HG02798 (cell line): ENCODE measurements around the gene C17orf58.
A peak's percentile ranks its signal among the peaks of the same experiment; 100 is the strongest.
"Not testable (repeated sequence)": the region's sequence is repeated elsewhere in the genome, so short reads cannot be mapped to it uniquely, and the experiment has no call there.

ENCODE experiments used
- ATAC-seq: cut with Tn5 transposase; IDR thresholded peaks from one replicate; pipeline ENCODE4 v1.9.1; 2021; ENCODE audit warnings: mild to moderate bottlenecking; ENCODE audit not compliant: unreplicated experiment, poor library complexity

The C17orf58 gene

DNA sequence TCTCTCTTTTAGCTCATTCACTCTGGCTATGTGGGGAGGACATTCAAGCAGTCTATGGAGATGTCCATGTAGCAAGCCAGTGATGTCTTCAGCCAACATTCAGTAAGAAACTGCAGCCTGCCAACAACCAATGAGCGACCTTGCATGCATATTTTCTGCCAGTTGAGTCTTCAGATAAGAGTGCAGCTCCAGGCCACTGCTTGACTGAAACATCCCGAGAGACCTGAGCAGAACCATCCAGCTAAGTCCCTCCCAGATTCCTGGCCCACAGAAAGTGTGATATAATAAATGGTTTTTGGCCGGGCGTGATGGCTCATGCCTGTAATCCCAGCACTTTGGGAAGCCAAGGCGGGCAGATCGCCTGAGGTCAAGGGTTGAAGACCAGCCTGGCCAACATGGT is 10.5 kb upstream of the C17orf58 start:
- no peak for ATAC-seq

DNA sequence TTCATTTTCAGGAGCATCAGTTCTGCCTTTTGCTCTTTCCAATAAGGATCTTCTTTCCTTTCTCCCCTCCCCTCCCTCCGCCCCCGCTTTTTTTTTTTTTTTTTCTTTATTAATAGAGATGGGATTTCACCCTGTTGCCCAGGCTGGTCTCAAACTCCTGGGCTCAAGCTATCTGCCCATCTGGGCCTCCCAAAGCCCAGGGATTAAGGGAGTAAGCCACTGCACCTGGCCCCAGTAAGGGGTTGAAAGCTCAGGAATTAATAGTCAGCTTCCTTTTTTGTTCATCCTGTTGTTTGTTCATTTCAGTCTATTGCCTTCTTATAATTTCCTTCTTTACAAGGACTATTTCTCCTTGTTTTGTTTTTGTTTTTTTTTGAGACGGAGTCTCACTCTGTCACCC is 7.9 kb upstream of the C17orf58 start:
- ATAC-seq: no peak

GRCh38 chr17:67999291-67999911 is 3.1 kb upstream of the C17orf58 start:
- ATAC-seq: no peak

DNA sequence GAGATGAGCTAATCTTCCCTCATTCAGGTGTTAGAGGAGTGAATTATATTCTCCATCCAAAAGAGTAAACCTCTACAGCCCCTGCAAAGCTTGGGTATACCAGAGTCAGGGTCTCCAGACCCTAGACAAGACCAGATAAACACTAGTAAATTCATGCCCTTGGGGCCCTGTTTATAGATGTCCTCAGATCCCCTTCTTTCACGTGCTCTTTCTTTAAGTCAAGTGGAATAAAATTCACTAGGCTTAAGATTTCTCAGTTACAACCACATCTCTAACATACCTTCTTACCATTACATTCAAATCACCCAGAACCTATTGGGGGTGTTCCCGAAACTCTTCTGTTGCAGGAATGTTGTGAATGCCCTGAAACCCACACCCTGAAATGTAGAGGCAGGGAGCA is 2.2 kb upstream of the C17orf58 start:
- ATAC-seq: no peak

DNA sequence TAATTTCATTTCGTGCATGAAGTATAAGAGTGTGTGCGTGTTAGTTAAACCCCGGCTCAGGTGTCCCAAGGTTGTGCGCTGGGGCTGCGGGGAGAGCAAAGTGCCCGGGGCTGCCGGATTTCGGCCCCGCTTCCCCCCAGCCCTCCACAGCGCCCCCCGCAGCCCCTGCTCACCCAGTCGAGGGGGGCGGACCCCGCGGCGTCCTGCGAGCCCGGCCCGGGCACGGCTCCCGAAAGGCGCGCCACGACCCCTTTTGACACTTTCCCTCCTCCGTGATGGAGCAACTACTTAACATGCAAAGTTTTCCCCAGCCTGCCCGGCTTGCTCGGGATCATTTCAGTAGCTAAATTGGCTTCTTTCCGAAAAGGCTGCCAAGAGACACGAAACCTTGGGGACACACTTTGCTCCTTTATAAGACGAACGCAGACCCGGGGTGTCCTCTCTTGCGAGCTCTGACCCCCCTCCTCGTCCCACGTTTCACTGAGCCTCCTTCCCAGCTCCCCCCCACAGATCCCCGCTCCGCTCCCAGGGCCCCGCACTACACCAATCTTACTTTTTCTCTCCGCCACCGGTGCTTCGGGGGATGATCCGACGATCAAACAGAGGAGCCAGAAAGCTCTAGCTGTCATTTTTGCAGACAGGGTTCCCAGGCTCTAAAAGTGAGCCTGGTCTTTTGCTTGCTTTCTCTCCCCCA is 552 bp downstream of the C17orf58 start:
- ATAC-seq: no peak

DNA sequence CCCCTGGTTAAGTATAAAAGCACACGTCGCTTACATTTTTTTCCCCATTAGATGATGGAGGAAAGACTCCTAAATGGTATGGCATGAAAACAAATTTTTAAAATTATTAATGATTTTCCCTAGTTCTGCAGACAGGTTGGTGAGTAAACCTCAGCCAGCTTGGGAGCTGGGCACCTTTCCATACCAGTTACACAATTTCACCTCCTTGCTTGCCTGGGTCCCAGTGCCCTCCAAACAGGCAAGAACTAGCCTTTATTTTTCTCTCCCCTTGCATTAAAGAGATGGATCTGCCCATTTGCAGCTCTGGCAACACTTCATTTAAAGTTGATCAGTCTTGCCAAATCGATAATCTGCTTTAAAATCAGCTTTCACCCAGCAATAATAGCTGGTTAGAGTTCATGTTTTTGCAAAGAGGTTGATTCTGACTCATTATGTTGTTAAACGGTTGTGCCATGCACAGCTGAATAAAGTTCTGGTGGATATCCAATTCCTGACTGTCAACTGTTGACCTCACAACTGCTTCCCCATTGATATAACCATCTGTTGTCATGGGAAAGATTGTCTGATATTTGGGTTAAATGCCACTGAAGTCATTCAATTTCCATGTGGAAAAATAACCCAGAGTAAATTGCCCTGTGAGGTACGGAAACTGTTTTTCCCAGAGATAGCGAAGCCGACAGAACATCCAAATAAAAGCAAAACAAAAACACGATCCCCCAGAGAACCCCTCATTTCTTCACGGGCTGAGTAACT is 1.3 kb downstream of the C17orf58 start:
- ATAC-seq: no peak

GRCh38 chr17:67993998-67994361 is 2.3 kb downstream of the C17orf58 start:
- ATAC-seq: no peak

DNA sequence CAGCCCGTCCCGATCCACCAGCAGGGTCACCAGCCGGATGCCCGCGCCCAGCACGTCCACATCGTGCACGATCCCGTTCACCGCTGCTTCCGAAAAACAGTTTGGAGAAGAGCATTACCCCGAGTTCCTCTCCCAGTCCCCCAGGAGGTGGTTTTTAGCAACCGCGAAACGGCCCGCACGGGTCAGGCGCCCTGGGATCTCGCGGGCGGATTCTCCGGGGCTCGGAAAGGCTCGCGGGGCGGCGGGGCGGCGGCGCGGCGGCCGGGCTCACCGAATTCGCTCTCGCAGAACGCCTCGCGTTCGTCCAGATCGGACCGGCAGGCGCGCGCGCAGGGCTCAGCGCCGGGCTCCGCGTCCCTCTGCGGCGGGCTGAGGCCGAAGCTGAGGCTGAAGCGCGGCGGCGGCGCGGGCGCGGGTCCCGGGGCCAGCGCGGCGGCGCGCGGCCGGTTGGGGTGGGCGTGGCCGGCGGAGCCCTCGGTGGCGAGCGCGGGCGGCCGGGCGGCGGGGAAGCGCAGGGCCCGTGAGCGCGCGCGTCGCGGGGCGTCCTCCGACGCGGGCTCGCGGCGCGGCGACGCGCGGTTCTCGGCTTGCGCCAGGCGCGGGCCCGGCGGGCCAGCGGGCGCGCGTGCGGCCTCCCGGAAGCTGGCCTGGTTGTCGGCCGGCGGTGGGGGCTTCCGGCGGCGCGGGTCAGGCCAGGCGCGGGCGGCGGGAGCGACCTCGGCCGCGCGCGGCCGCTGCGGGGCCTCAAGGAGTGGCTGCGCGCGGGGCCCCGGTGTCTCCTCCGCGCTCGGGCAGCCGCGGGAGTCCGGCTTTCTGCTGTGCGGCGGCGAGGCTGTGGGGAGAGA is 2.9 kb downstream of the C17orf58 start:
- peak; percentile 90 for ATAC-seq

- ATAC-seq: no peak
Observed at GRCh38 chr17:67992548-67993152, 3.6 kb downstream of the C17orf58 start.

- no peak for ATAC-seq
Observed at GRCh38 chr17:67990909-67991308, 5.4 kb downstream of the C17orf58 start.

DNA sequence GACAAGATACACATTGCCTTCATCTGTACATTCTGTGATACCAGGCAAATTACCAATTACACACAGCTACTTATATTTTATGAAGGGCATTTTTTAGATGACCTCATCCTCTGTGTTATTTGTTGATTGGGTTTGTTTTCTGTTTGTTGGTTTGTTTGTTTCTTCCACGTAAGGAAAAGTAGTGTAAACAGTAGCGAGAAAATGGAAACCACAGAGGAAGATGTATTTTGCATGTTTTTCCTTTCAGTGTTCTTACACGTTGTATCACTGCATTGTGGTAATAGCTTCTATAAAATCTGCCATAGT is 12.9 kb downstream of the C17orf58 start:
- ATAC-seq: no peak

DNA sequence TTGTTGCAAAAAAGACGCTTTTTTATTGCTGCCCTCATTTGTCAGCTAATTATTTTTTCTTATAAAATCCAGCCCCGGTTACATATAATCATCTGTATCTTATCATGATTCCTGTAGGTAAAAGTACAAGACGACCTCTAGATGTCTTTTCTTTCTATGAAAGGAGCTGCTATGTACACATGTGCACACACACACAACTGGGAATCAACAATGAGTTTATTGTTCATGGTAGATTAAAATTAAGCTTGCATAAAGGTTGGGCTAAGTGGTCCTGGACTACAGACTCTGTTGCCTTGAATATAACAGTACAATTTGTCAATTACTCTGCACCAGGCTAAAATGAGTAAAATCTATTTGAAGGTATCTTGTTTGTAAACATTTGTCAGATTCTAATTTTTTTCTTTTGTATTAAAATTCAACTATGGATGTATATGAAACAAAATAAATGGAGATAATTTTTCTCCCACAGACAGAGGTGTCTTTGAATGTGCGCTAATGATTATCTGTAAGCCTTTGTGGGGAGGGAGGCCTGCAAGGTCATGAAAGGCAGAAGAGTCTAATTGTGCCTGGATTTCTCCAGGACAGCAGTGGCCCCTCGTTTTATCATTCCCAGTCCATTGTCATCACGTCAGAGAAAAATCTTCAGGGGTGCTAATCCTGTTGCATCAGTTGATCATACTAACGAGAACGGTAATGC is 13.4 kb downstream of the C17orf58 start:
- ATAC-seq: no peak

DNA sequence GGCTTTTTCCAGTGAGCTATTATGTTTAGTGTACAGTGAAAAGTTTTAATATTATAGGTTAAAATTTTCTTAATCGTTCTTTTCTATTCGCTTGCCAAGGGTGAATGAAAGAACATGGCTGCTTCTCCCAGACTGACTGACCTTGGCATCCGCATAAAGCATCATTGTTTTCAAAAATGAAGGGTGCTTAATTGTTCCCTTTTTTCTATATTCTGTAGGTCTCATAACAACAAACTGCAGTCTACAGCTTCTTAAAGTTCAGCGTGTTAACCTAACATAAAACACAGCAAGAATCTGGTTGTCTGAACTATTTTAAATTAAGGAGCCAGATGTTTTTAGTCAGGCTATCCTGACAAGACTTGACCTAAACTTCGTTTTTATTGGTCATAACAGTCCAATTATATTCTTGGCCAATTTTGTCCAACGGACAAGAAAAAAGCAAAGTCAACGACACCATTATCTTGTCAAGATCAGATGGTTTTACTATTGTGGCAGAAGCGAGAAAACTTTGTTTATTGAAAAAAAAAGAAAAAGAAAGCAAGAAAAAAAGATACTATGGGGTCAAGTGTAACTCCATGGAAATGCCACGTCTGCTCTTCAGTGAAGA is 14.1 kb downstream of the C17orf58 start:
- no peak for ATAC-seq

DNA sequence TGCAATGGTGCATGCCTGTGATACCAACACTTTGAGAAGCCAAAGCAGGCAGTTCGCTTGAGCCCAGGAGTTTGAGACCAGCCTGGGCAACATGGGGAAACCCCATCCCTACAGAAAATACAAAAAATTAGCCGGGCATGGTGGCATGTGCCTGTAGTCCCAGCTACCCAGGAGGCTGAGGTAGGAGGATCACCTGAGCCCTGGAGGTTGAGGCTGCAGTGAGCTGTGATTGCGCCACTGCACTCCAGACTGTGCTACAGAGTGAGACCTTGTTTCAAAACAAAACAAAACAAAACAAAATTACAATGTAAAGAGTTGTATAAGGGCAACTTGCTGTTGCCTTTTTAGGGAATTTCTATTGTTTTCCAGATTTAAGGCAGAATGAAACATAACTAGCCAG is 15.4 kb downstream of the C17orf58 start:
- ATAC-seq: not testable (repeated sequence)

- ATAC-seq: no peak
Observed at GRCh38 chr17:67980456-67980855, 15.8 kb downstream of the C17orf58 start.

GRCh38 chr17:67976306-67976705 is 20.0 kb downstream of the C17orf58 start:
- ATAC-seq: not testable (repeated sequence)

DNA sequence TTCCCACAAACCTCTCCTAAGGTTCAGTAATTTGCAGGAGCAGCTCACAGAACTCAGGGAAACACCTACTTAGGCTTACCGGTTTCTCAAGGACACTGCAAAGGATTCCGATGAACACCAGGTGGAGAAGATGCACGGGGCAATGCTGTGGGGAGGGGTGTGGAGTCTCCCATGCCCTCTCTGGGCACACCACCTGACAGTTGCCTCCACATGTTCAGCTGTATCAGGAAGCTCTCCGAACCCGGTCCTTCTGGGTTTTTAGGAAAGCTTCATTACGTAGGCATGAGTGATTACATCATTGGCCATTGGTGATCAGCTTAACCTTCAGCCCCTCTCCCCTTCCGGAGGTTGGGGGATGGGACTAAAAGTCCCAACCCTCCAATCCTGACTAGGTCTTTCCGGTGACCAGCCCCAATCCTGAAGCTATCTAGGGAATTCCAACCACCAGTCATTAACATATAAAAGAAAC is 21.6 kb downstream of the C17orf58 start:
- ATAC-seq: no peak

GRCh38 chr17:67974185-67974584 is 22.1 kb downstream of the C17orf58 start:
- no peak for ATAC-seq

DNA sequence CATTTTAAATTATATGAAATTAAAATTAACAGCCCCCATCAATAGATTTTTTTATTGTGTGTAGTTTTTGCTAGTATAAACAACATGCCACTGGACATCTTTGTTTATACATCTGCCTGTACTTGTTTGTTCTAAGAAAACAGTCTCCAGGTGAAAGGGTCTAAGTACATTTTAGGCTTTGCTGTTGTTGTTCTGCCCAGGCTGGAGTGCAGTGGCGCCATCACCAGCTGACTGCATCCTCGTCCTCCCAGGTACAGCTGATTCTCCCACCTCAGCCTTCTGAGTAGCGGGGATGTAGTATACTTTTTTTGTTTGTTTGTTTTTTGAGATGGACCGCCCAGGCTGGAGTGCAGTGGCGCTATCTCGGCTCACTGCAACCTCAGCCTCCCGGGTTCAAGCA is 25.5 kb downstream of the C17orf58 start:
- no peak for ATAC-seq
